Measurements from ENCODE around the gene CDH4. TPM values are rescaled to one million over a fixed set of nuclear protein-coding genes. Genes with fewer than 3 reads are reported as not detected.

CDH4 gene
- total RNA-seq, 1 experiment from 2014 or later: not detected

- no peaks in the 10 kb centered on the region for H3K36me3 ChIP-seq (ENCODE audit: low read depth)
- no peak for DNase-seq
- H3K9me3 ChIP-seq (ENCODE audit: insufficient read depth, low read depth): no peaks in the 10 kb centered on the region
- CTCF ChIA-PET: no interaction called here
- peaks cover 89% of the 10 kb centered on the region for H3K27me3 ChIP-seq (ENCODE audit: insufficient read depth, low read depth)
- H4K20me1 ChIP-seq (ENCODE audit: insufficient read depth): peaks cover 8% of the 10 kb centered on the region; the same call in 1 of the 2 replicates
- BruUV-seq (replicated peaks): no TSS peak
- no peaks in the 10 kb centered on the region for H3K4me1 ChIP-seq (replicated peaks; ENCODE audit: insufficient read depth)
- H3K4me2 ChIP-seq: no peak overlapping the region
- no peak overlapping the region for H2AFZ ChIP-seq
- H3K79me2 ChIP-seq (ENCODE audit: low read depth): no peaks in the 10 kb centered on the region
- no peaks in the 10 kb centered on the region for H3F3A ChIP-seq (ENCODE audit: insufficient read depth, low read depth)
- no peaks in the 10 kb centered on the region for H3K9me2 ChIP-seq (ENCODE audit: insufficient read depth)
- H3K27ac ChIP-seq: no peak overlapping the region
- H3K4me3 ChIP-seq: no peak overlapping the region
- POLR2A ChIA-PET (ENCODE audit: unreplicated experiment): no interaction called here
- TF ChIP-seq, protein P1, sequence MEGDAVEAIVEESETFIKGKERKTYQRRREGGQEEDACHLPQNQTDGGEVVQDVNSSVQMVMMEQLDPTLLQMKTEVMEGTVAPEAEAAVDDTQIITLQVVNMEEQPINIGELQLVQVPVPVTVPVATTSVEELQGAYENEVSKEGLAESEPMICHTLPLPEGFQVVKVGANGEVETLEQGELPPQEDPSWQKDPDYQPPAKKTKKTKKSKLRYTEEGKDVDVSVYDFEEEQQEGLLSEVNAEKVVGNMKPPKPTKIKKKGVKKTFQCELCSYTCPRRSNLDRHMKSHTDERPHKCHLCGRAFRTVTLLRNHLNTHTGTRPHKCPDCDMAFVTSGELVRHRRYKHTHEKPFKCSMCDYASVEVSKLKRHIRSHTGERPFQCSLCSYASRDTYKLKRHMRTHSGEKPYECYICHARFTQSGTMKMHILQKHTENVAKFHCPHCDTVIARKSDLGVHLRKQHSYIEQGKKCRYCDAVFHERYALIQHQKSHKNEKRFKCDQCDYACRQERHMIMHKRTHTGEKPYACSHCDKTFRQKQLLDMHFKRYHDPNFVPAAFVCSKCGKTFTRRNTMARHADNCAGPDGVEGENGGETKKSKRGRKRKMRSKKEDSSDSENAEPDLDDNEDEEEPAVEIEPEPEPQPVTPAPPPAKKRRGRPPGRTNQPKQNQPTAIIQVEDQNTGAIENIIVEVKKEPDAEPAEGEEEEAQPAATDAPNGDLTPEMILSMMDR (conservative IDR thresholded peaks at IDR 0.05): no peak
- TF ChIP-seq EZH2 (IDR thresholded peaks at IDR 0.05; ENCODE audit: low read depth): no peak
- intact Hi-C loops (cut with micrococcal nuclease; ENCODE audit: unreplicated experiment): no loop called here
Measured at GRCh38 chr20:61819921-61820825, 568.1 kb downstream of the CDH4 start.

- H3K27me3 ChIP-seq (ENCODE audit: insufficient read depth, low read depth): peaks cover 89% of the 10 kb centered on the region
- H4K20me1 ChIP-seq (ENCODE audit: insufficient read depth): peaks cover 3% of the 10 kb centered on the region; the same call in 1 of the 2 replicates
- no TSS peak for BruUV-seq (replicated peaks)
- POLR2A ChIA-PET (ENCODE audit: unreplicated experiment): no interaction called here
- no peak overlapping the region for H2AFZ ChIP-seq
- no peaks in the 10 kb centered on the region for H3F3A ChIP-seq (ENCODE audit: insufficient read depth, low read depth)
- H3K27ac ChIP-seq: no peak overlapping the region
- no peaks in the 10 kb centered on the region for H3K9me2 ChIP-seq (ENCODE audit: insufficient read depth)
- intact Hi-C loops (cut with micrococcal nuclease; ENCODE audit: unreplicated experiment): no loop called here
- H3K79me2 ChIP-seq (ENCODE audit: low read depth): no peaks in the 10 kb centered on the region
- CTCF ChIA-PET: no interaction called here
- H3K4me2 ChIP-seq: no peak overlapping the region
- H3K36me3 ChIP-seq (ENCODE audit: low read depth): no peaks in the 10 kb centered on the region
- no peak for TF ChIP-seq EZH2 (IDR thresholded peaks at IDR 0.05; ENCODE audit: low read depth)
- TF ChIP-seq, protein P1 (conservative IDR thresholded peaks at IDR 0.05): no peak
- no peak for DNase-seq
- H3K9me3 ChIP-seq (ENCODE audit: insufficient read depth, low read depth): no peaks in the 10 kb centered on the region
- H3K4me1 ChIP-seq (replicated peaks; ENCODE audit: insufficient read depth): no peaks in the 10 kb centered on the region
- no peak overlapping the region for H3K4me3 ChIP-seq
Measured at GRCh38 chr20:61821735-61822134, 569.7 kb downstream of the CDH4 start.

DNA sequence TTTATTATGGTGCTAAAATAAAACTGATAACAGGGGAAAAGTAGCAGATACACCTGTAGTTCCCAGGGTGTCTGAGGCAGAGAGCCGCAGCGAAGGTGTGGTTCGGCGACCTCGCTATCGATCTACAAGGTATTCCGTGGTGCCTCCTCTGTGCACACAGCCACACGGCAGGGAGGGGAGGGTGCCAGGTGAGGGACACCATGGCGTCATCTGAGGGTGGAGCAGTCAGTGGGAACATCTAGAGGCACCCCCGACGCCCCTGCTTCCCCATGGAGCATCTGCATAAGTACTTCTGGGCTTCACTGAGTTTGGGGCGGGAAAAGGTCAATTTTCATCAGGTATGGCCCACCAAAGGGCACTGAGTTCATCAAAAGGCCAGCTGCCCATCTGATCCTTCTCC lies 570.3 kb downstream of the CDH4 start:
- BruUV-seq (replicated peaks): no TSS peak
- CTCF ChIA-PET: no interaction called here
- TF ChIP-seq, protein P1 (conservative IDR thresholded peaks at IDR 0.05): no peak
- TF ChIP-seq EZH2 (IDR thresholded peaks at IDR 0.05; ENCODE audit: low read depth): no peak
- Histone ChIP-seq H4K20me1 (ENCODE audit: insufficient read depth) (no peaks in the 10 kb centered on the region), H3K27me3 (ENCODE audit: insufficient read depth, low read depth) (peaks cover 88% of the 10 kb centered on the region), H3K9me2 (ENCODE audit: insufficient read depth) (no peaks in the 10 kb centered on the region), H3K9me3 (ENCODE audit: insufficient read depth, low read depth) (no peaks in the 10 kb centered on the region), H3K27ac (no peak overlapping the region), H2AFZ (no peak overlapping the region), H3K79me2 (ENCODE audit: low read depth) (no peaks in the 10 kb centered on the region), H3K4me3 (no peak overlapping the region), H3K4me2 (no peak overlapping the region), H3K36me3 (ENCODE audit: low read depth) (no peaks in the 10 kb centered on the region), H3K4me1 (replicated peaks; ENCODE audit: insufficient read depth) (no peaks in the 10 kb centered on the region), H3F3A (ENCODE audit: insufficient read depth, low read depth) (no peaks in the 10 kb centered on the region)
- intact Hi-C loops (cut with micrococcal nuclease; ENCODE audit: unreplicated experiment): no loop called here
- no peak for DNase-seq
- POLR2A ChIA-PET (ENCODE audit: unreplicated experiment): no interaction called here
